HG03066 (cell line): ENCODE results near the gene ERVV-1.
"Not testable (repeated sequence)": the region's sequence is repeated elsewhere in the genome, so short reads cannot be mapped to it uniquely, and the experiment has no call there.

ENCODE experiments used
- ATAC-seq: cut with Tn5 transposase; IDR thresholded peaks from one replicate; pipeline ENCODE4 v1.9.1; 2021; ENCODE audit warnings: low read depth; ENCODE audit not compliant: unreplicated experiment

Gene ERVV-1

DNA sequence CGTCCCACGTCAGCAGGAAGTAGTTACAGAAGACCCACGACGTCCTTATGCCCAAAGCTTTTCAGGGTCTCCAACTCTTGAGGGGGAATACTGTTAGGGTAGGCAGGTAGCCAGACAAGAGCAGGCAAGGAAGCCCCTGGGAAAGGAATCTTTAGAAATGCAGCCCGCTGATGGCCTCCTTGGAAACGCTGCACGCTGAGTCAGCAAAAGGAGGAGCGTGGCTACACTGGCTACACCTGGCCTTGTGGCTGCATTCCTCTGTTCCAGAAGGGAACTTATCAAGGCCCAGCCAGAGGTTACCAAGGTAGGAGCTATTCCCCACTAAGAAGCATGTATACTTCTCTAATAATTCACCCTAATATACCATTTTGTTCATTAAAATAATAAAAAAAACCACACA lies 2.0 kb downstream of the ERVV-1 start:
- no peak for ATAC-seq

DNA sequence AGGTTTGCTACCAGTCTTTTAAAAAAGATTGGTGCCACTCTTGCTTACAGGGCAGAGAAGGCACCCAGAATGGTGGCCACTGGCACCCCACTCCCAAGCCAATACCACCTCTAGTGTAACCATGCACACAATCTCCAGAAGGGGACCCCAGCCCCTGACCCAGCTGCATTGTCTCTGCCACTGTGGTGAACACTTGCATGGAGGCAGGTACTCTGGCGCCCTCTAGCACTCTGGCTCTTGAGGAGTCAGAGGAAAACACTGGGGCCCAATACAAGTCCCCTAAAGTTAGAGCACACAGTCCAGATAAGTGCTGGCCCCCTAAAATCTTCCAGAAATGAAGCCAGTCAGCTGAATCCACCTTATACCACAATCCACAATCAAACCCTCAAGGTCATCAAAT lies 6.0 kb downstream of the ERVV-1 start:
- ATAC-seq: no peak

GRCh38 chr19:53028306-53028705 lies 14.6 kb downstream of the ERVV-1 start:
- ATAC-seq: not testable (repeated sequence)

DNA sequence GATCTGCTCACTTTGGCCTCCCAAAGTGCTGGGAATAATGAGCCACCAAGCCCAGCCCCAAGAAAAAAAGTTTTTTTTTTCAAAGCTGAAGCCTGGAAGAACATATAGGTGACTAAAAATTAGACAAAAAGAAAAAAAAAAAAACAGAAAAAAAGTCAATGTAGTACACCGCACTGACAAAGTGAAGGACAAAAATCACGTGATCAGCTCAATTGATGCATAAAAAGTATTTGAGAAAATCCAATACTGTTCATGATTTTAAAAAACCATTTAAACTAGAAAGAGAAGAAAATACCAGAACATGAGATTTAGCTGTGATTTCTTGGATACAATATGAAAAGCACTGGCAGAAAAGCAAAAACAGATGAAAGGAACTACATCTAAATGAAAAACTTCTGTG lies 20.3 kb downstream of the ERVV-1 start:
- ATAC-seq: no peak

GRCh38 chr19:53034948-53035675 lies 21.4 kb downstream of the ERVV-1 start:
- no peak for ATAC-seq

- ATAC-seq: no peak
These were observed 23.7 kb downstream of the ERVV-1 start for GRCh38 chr19:53037101-53038097.

- no peak for ATAC-seq
These were observed 27.6 kb downstream of the ERVV-1 start for GRCh38 chr19:53041366-53041765.

- ATAC-seq: no peak
These were observed 31.8 kb downstream of the ERVV-1 start for GRCh38 chr19:53045536-53045935.

- ATAC-seq: no peak
These were observed 33.7 kb downstream of the ERVV-1 start for GRCh38 chr19:53047379-53047778.

DNA sequence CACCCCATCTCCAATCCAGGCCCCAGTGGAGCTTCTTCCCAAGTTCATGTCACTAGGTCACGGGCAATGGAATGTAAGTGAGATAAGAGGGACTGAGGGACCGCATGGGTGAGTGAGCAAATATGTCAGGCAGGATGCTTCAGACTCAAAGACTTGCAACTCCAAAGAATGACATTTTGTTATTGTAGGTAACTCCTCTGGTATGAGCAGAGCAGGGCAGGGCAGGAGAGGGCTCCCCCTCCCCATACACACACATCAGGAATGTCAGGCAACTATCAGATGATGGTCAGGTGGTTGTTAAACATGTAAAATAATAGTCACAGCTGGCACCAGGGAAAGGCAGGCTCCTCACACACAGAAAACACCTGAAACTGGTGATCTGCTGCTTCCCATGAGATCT lies 41.4 kb downstream of the ERVV-1 start:
- no peak for ATAC-seq

DNA sequence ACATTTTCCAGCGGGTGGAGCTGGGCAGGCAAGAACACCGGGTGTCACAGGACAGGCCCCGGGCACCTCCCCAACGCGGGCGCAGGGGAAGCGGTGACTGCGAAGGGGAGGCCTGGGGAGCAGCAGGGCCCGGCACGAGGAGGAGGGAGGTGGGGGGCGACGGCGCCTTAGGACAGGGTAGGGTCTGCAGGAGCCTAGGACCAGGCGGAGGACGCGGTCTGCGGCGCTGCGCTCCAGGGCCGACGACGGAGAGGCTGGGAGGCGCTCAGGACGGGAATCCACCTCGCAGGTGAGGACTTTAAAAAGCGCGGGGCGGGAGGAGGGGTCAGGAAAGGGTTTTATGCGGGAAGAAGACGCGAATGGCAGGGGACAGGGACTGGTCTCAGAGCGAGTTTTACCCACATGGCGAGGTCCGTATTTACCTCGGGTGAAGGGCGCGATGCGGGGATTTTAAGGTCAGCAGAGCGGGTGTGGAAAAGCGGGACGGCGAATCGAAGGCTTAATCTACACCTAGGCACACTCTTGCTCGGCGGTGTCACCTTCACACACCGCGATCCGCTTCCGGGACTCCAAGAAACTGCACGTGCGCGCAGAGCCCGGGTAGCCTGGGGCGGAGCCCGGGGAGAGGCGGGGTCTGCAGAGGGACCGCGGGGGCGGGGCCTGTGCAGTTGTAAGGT lies 44.3 kb downstream of the ERVV-1 start:
- no peak for ATAC-seq
